GM12878 (cell line): ENCODE results near the gene EHBP1L1. TPM values are rescaled to one million over a fixed set of nuclear protein-coding genes. Genes with fewer than 3 reads are reported as not detected.

ENCODE experiments used
- ATAC-seq: fragments of 200-7000 bp; cut with Tn5 transposase; 3 replicates; pipeline ENCODE4 v1.9.1; 2020; ENCODE audit warnings: mild to moderate bottlenecking, moderate library complexity
- BruUV-seq: library from RNA; stranded (reverse); fragments of 400-500 nt; replicated peaks from 2 replicates; lab custom pipeline; 2021; lab: Mats Ljungman, UMichigan
- CTCF ChIA-PET: fragments of 300-600 bp; sonication (Branson Sonifier 250); formaldehyde crosslinking; extraction: SDS; loops from one replicate; lab custom pipeline; 2021; ENCODE audit warnings: inconsistent platforms; lab: Yijun Ruan, JAX
- POLR2A ChIA-PET: fragments of 350-600 bp; formaldehyde crosslinking; extraction: SDS; loops from one replicate; lab custom pipeline; 2021; ENCODE audit warnings: inconsistent platforms; lab: Charles Lee
- RAD21 ChIA-PET: fragments of 300-600 bp; sonication (Branson Sonifier 250); formaldehyde crosslinking; loops from one replicate; lab custom pipeline; 2023; ENCODE audit warnings: antibody characterized with exemption; ENCODE audit not compliant: unreplicated experiment; lab: Charles Lee
- SMC1A ChIA-PET: fragments of 300-600 bp; sonication (Branson Sonifier 250); formaldehyde crosslinking; loops from one replicate; lab custom pipeline; 2023; ENCODE audit not compliant: unreplicated experiment, uncharacterized antibody; lab: Charles Lee
- DNase-seq: peaks from one replicate; pipeline ENCODE4 v3.0.0-alpha.2; 2011; ENCODE audit warnings: low read depth, low spot score
- FAIRE-seq: peaks from 3 replicates; lab custom pipeline; 2011; peaks lifted over from hg19 to GRCh38; lab: Jason Lieb, UNC
- H2AFZ ChIP-seq: 2 replicates; pipeline ENCODE4 v1.6.0; 2011; ENCODE audit warnings: low read depth, low read length, control low read depth; ENCODE audit not compliant: control insufficient read depth
- H3K27ac ChIP-seq: 2 replicates; pipeline ENCODE4 v1.5.1; 2011; ENCODE audit warnings: control low read depth; ENCODE audit not compliant: control insufficient read depth, insufficient read depth
- H3K27me3 ChIP-seq, 2 experiments: replicated peaks in 1 of 2; 2 replicates each; pipeline versions ENCODE4 v1.6.0 to v1.6.1; 2011; ENCODE audit warnings: low read length in 1 of 2; ENCODE audit not compliant: control insufficient read depth in 2 of 2, insufficient read depth in 2 of 2
- H3K36me3 ChIP-seq, 2 experiments: 2 replicates each; pipeline ENCODE4 v1.5.1; 2011; ENCODE audit warnings: low read length in 1 of 2; ENCODE audit not compliant: control insufficient read depth in 2 of 2, insufficient read depth in 2 of 2
- H3K4me1 ChIP-seq: 2 replicates; pipeline ENCODE4 v1.6.1; 2011; ENCODE audit warnings: mild to moderate bottlenecking, low read length, moderate library complexity, mixed read lengths; ENCODE audit not compliant: control insufficient read depth, insufficient read depth
- H3K4me2 ChIP-seq: 2 replicates; pipeline ENCODE4 v1.6.0; 2011; ENCODE audit warnings: control low read depth; ENCODE audit not compliant: control insufficient read depth, insufficient read depth
- H3K4me3 ChIP-seq: fragments of 200-600 bp; sonication (generic); 2 replicates; pipeline ENCODE4 v1.5.1; 2016
- H3K79me2 ChIP-seq: 2 replicates; pipeline ENCODE4 v1.6.0; 2011; ENCODE audit warnings: low read length; ENCODE audit not compliant: control insufficient read depth, insufficient read depth
- H3K9ac ChIP-seq: 2 replicates; pipeline ENCODE4 v1.8.0; 2011; ENCODE audit warnings: low read length, control low read depth, mixed read lengths; ENCODE audit not compliant: control insufficient read depth, insufficient read depth
- H3K9me3 ChIP-seq: replicated peaks from 3 replicates; pipeline ENCODE4 v1.5.1; 2011; ENCODE audit warnings: mild to moderate bottlenecking, low read length; ENCODE audit not compliant: control insufficient read depth, insufficient read depth
- H4K20me1 ChIP-seq: 2 replicates; pipeline ENCODE4 v1.6.0; 2011; ENCODE audit not compliant: control insufficient read depth, insufficient read depth
- BHLHE40 ChIP-seq, 2 experiments: fragments of 450-650 bp in 1 of 2; IDR thresholded peaks; 2 replicates each; pipeline ENCODE4 v1.6.1; 2011 to 2017; ENCODE audit warnings: low read depth in 2 of 2, borderline replicate concordance in 1 of 2, improper control_type of control experiment in 1 of 2, low read length in 1 of 2, mild to moderate bottlenecking in 1 of 2
- E2F4 ChIP-seq: IDR thresholded peaks from 2 replicates; pipeline ENCODE4 v1.6.1; 2012; ENCODE audit warnings: low read depth, low read length, improper control_type of control experiment
- EGR1 ChIP-seq, 2 experiments: IDR thresholded peaks; 1 replicate in 1 of 2; 2 replicates in 1 of 2; pipeline ENCODE4 v1.6.1; 2011 to 2012; ENCODE audit warnings: low read depth in 2 of 2, low read length in 2 of 2, borderline replicate concordance in 1 of 2, mild to moderate bottlenecking in 1 of 2, moderate library complexity in 1 of 2
- ETV6 ChIP-seq, 2 experiments: fragments of 450-650 bp in 1 of 2; IDR thresholded peaks in 1 of 2; conservative IDR thresholded peaks in 1 of 2; 2 replicates each; pipeline ENCODE4 v1.6.1; 2014; ENCODE audit warnings: antibody characterized with exemption in 1 of 2, borderline replicate concordance in 1 of 2, low read depth in 1 of 2, mild to moderate bottlenecking in 1 of 2, moderate library complexity in 1 of 2
- HDGF ChIP-seq: fragments of 450-650 bp; IDR thresholded peaks from 2 replicates; pipeline ENCODE4 v1.6.1; 2016; ENCODE audit warnings: antibody characterized with exemption
- MLLT1 ChIP-seq: fragments of 450-650 bp; IDR thresholded peaks from 2 replicates; pipeline ENCODE4 v1.6.1; 2016; ENCODE audit warnings: mild to moderate bottlenecking
- NR2F1 ChIP-seq: fragments of 450-650 bp; conservative IDR thresholded peaks from 2 replicates; pipeline ENCODE4 v1.6.1; 2017; ENCODE audit warnings: mild to moderate bottlenecking
- ZBTB11 ChIP-seq: fragments of 450-650 bp; formaldehyde crosslinking; IDR thresholded peaks from 2 replicates; pipeline ENCODE4 v1.5.0; 2022; ENCODE audit warnings: mild to moderate bottlenecking, missing genetic modification characterization
- ZBTB40 ChIP-seq: fragments of 450-650 bp; IDR thresholded peaks from 2 replicates; pipeline ENCODE4 v1.6.1; 2016; ENCODE audit warnings: mild to moderate bottlenecking, moderate library complexity, borderline replicate concordance
- ZNF24 ChIP-seq: fragments of 450-650 bp; IDR thresholded peaks from 2 replicates; pipeline ENCODE4 v1.6.1; 2017; ENCODE audit warnings: antibody characterized with exemption, mild to moderate bottlenecking
- WGBS: methylation state at CpG from one replicate; pipeline ENCODE4 v1.1.6; 2016; ENCODE audit warnings: low lambda C conversion rate; ENCODE audit not compliant: insufficient replicate concordance, insufficient coverage; ENCODE audit errors: missing lambda C conversion rate; 5-methylcytosine and 5-hydroxymethylcytosine counted together
- in situ Hi-C: fragments of 300-500 bp; cut with MboI; formaldehyde crosslinking; loops from 9 replicates; pipeline ENCODE4 v1.14.3; 2018; ENCODE audit warnings: mixed read lengths
- intact Hi-C: fragments of 100-400 bp; cut with micrococcal nuclease; formaldehyde crosslinking; loops from one replicate; pipeline ENCODE4 v1.14.2; 2022; ENCODE audit not compliant: unreplicated experiment
- polyA plus RNA-seq, 11 experiments: library from polyadenylated mRNA; depleted of rRNA in 4 of 11; unstranded in 6 of 11; stranded (reverse) in 5 of 11; fragments of >200 nt; fragmentation: Nextera tagmentation in 4 of 11; fragmentation: Illumina TruSeq in 1 of 11; extraction: Ambion mirVana in 4 of 11; extraction: Trizol in 1 of 11; gene quantifications; 1 replicate in 1 of 11; 2 replicates in 10 of 11; pipeline versions ENCODE4 v1.2.1 to v1.2.3, GENCODE V29; 2011 to 2016; ENCODE audit warnings: inconsistent platforms in 2 of 11, missing spikeins in 2 of 11, low read depth in 1 of 11
- total RNA-seq, 4 experiments: library from RNA; depleted of rRNA in 3 of 4; stranded (reverse); fragments of >200 nt in 3 of 4; fragmentation: Illumina TruSeq in 1 of 4; extraction: Trizol in 1 of 4; gene quantifications; 2 replicates each; pipeline versions ENCODE4 v1.2.1 to v1.2.3, GENCODE V29; 2013 to 2021

The EHBP1L1 gene
- total and polyA plus RNA-seq, 10 of the 15 experiments (the other 5 are each of a cell fraction or from before 2014, with no cell fraction given): 0.06 to 99.4 (median 32.7) TPM

- H2AFZ ChIP-seq: no peak overlapping the region
- no peak overlapping the region for H3K9ac ChIP-seq
- ChIA-PET CTCF (interaction anchor here (0.7 kb wide), 1 partner anchor 484 kb away, joined by 3 read pairs; no protein-coding TSS in a partner anchor), SMC1A (no interaction called here), POLR2A (no interaction called here), RAD21 (no interaction called here)
- in situ Hi-C loops (no loop called here), intact Hi-C loops (no loop called here)
- H3K27me3 ChIP-seq: no peaks in the 10 kb centered on the region
- H3K9me3 ChIP-seq: no peaks in the 10 kb centered on the region
- H3K4me1 ChIP-seq: peaks cover 6% of the 10 kb centered on the region
- no peak overlapping the region for H3K27ac ChIP-seq
- H3K36me3 ChIP-seq: peaks cover 5% of the 10 kb centered on the region in 2 experiments; a peak in 3 of 4 replicates
- no peak overlapping the region for H3K4me2 ChIP-seq
- H3K79me2 ChIP-seq: no peaks in the 10 kb centered on the region
- no peak overlapping the region for H3K4me3 ChIP-seq
- TF ChIP-seq NR2F1: no peak
- TF ChIP-seq ZBTB40: no peak
- TF ChIP-seq ZNF24: no peak
- TF ChIP-seq HDGF: no peak
- no peak for TF ChIP-seq MLLT1
- TF ChIP-seq BHLHE40 (IDR thresholded peaks at IDR 0.05; ENCODE audit: borderline replicate concordance in 1 of 2, low read depth in 2 of 2, low read length in 1 of 2): no peak
- no peak for TF ChIP-seq EGR1 (IDR thresholded peaks at IDR 0.05; ENCODE audit: borderline replicate concordance in 1 of 2, low read depth in 2 of 2, low read length in 2 of 2)
- no peak for TF ChIP-seq ZBTB11 (CRISPR knock-in tag)
- TF ChIP-seq E2F4: no peak
- TF ChIP-seq ETV6 (conservative IDR thresholded peaks at IDR 0.05 in 1 of 2, IDR thresholded peaks at IDR 0.05 in 1 of 2; ENCODE audit: borderline replicate concordance in 1 of 2, low read depth in 1 of 2): no peak
- no peaks in the 10 kb centered on the region for H4K20me1 ChIP-seq
- BruUV-seq: TSS peak; percentile 45
- ATAC-seq (no peak), FAIRE-seq (no peak), DNase-seq (no peak)
- 96% methylated on average over 43 of the region's 43 CpGs for WGBS
Measured at GRCh38 chr11:65538232-65538914, 37.5 kb upstream of the EHBP1L1 start.
